HAP-1 (cell line): Measurements from ENCODE around the gene NEK1.
"Not testable (repeated sequence)": the region's sequence is repeated elsewhere in the genome, so short reads cannot be mapped to it uniquely, and the experiment has no call there.

Source experiments
- DNase-seq, 2 experiments: peaks; one replicate each; pipeline ENCODE4 v3.0.0-alpha.2; 2016 to 2020; ENCODE audit warnings: low spot score in 2 of 2
- H3K27me3 ChIP-seq: fragments of 250-450 bp; sonication (Bioruptor Pico); 2 replicates; pipeline ENCODE4 v1.5.1; 2020; ENCODE audit warnings: low read depth, mild to moderate bottlenecking, moderate library complexity
- H3K36me3 ChIP-seq: fragments of 250-450 bp; sonication (Bioruptor Pico); replicated peaks from 2 replicates; pipeline ENCODE4 v1.5.1; 2020; ENCODE audit warnings: mild to moderate bottlenecking
- H3K4me1 ChIP-seq: fragments of 250-450 bp; sonication (Bioruptor Pico); 2 replicates; pipeline ENCODE4 v1.5.1; 2020; ENCODE audit warnings: mild to moderate bottlenecking
- H3K4me3 ChIP-seq: fragments of 250-450 bp; sonication (Bioruptor Pico); 2 replicates; pipeline ENCODE4 v1.5.1; 2020; ENCODE audit warnings: mild to moderate bottlenecking, moderate library complexity
- H3K9me3 ChIP-seq: fragments of 250-450 bp; sonication (Bioruptor Pico); 2 replicates; pipeline ENCODE4 v1.5.1; 2020; ENCODE audit warnings: mild to moderate bottlenecking, moderate library complexity
- in situ Hi-C: fragments of 300-500 bp; cut with MboI; formaldehyde crosslinking; loops from 3 replicates; pipeline ENCODE4 v1.14.3; 2020; ENCODE audit warnings: low sequenced_read_pairs, inconsistent platforms, mixed read lengths

Gene NEK1

GRCh38 chr4:169649545-169650226 is 37.3 kb upstream of the NEK1 start:
- DNase-seq: no peak
- in situ Hi-C loops: no loop called here
- no peaks in the 10 kb centered on the region for H3K9me3 ChIP-seq
- H3K4me1 ChIP-seq: no peaks in the 10 kb centered on the region
- no peaks in the 10 kb centered on the region for H3K36me3 ChIP-seq
- no peaks in the 10 kb centered on the region for H3K27me3 ChIP-seq
- H3K4me3 ChIP-seq: no peak overlapping the region

- in situ Hi-C loops: no loop called here
- DNase-seq: no peak
Measured at GRCh38 chr4:169645627-169646026, 33.2 kb upstream of the NEK1 start.

GRCh38 chr4:169644802-169645201 is 32.4 kb upstream of the NEK1 start:
- no peak for DNase-seq
- Histone ChIP-seq H3K36me3 (no peaks in the 10 kb centered on the region), H3K4me3 (no peak overlapping the region), H3K9me3 (no peaks in the 10 kb centered on the region), H3K27me3 (no peaks in the 10 kb centered on the region), H3K4me1 (no peaks in the 10 kb centered on the region)
- in situ Hi-C loops: no loop called here

More at GRCh38 chr4:169645627-169646026, 33.2 kb upstream of the NEK1 start:
- Histone ChIP-seq H3K4me1 (no peaks in the 10 kb centered on the region), H3K36me3 (no peaks in the 10 kb centered on the region), H3K27me3 (no peaks in the 10 kb centered on the region), H3K4me3 (no peak overlapping the region), H3K9me3 (no peaks in the 10 kb centered on the region)

GRCh38 chr4:169640261-169640870 is 28.0 kb upstream of the NEK1 start:
- in situ Hi-C loops: no loop called here
- no peak for DNase-seq
- no peaks in the 10 kb centered on the region for H3K9me3 ChIP-seq
- H3K27me3 ChIP-seq: no peaks in the 10 kb centered on the region
- H3K36me3 ChIP-seq: peaks cover 4% of the 10 kb centered on the region
- H3K4me1 ChIP-seq: peaks cover 1% of the 10 kb centered on the region; the same call in 1 of the 2 replicates
- no peak overlapping the region for H3K4me3 ChIP-seq

- peaks cover 14% of the 10 kb centered on the region for H3K4me1 ChIP-seq
- no peak overlapping the region for H3K4me3 ChIP-seq
- DNase-seq: no peak
- H3K27me3 ChIP-seq: no peaks in the 10 kb centered on the region
- H3K9me3 ChIP-seq: no peaks in the 10 kb centered on the region
- in situ Hi-C loops: no loop called here
- H3K36me3 ChIP-seq: peaks cover 4% of the 10 kb centered on the region
Measured at GRCh38 chr4:169634975-169635374, 22.6 kb upstream of the NEK1 start.

- no peaks in the 10 kb centered on the region; the same call in 1 of the 2 replicates for H3K36me3 ChIP-seq
- H3K27me3 ChIP-seq: no peaks in the 10 kb centered on the region
- H3K4me1 ChIP-seq: peaks cover 14% of the 10 kb centered on the region
- in situ Hi-C loops: no loop called here
- no peak for DNase-seq
- H3K4me3 ChIP-seq: no peak overlapping the region
- H3K9me3 ChIP-seq: no peaks in the 10 kb centered on the region
Measured at GRCh38 chr4:169632896-169633295, 20.5 kb upstream of the NEK1 start.

- in situ Hi-C loops: no loop called here
- H3K4me1 ChIP-seq: peaks cover 10% of the 10 kb centered on the region
- DNase-seq: no peak
- no peaks in the 10 kb centered on the region for H3K9me3 ChIP-seq
- H3K27me3 ChIP-seq: no peaks in the 10 kb centered on the region
- no peak overlapping the region for H3K4me3 ChIP-seq
- no peaks in the 10 kb centered on the region for H3K36me3 ChIP-seq
Measured at GRCh38 chr4:169630069-169630468, 17.7 kb upstream of the NEK1 start.

GRCh38 chr4:169628579-169628978 is 16.2 kb upstream of the NEK1 start:
- H3K36me3 ChIP-seq: no peaks in the 10 kb centered on the region
- in situ Hi-C loops: no loop called here
- no peaks in the 10 kb centered on the region for H3K27me3 ChIP-seq
- H3K4me3 ChIP-seq: no peak overlapping the region
- DNase-seq: no peak
- H3K9me3 ChIP-seq: no peaks in the 10 kb centered on the region
- 0 out of 2 replicates have a peak, but pooled peaks cover under 1% of the 10 kb centered on the region for H3K4me1 ChIP-seq

GRCh38 chr4:169627307-169627706 is 14.9 kb upstream of the NEK1 start:
- DNase-seq: no peak
- Histone ChIP-seq H3K27me3 (no peaks in the 10 kb centered on the region), H3K9me3 (no peaks in the 10 kb centered on the region), H3K36me3 (no peaks in the 10 kb centered on the region), H3K4me1 (peaks cover 10% of the 10 kb centered on the region; the same call in 1 of the 2 replicates), H3K4me3 (no peak overlapping the region)
- in situ Hi-C loops: no loop called here

GRCh38 chr4:169626331-169627282 is 14.2 kb upstream of the NEK1 start:
- in situ Hi-C loops: no loop called here
- H3K36me3 ChIP-seq: no peaks in the 10 kb centered on the region
- H3K27me3 ChIP-seq: no peaks in the 10 kb centered on the region
- no peak for DNase-seq
- H3K4me1 ChIP-seq: peaks cover 10% of the 10 kb centered on the region; the same call in 1 of the 2 replicates
- H3K4me3 ChIP-seq: no peak overlapping the region
- H3K9me3 ChIP-seq: no peaks in the 10 kb centered on the region

GRCh38 chr4:169625886-169626285 is 13.5 kb upstream of the NEK1 start:
- no peak for DNase-seq
- in situ Hi-C loops: no loop called here
- H3K4me1 ChIP-seq: peaks cover 10% of the 10 kb centered on the region; the same call in 1 of the 2 replicates
- H3K36me3 ChIP-seq: no peaks in the 10 kb centered on the region
- no peaks in the 10 kb centered on the region for H3K27me3 ChIP-seq
- no peak overlapping the region for H3K4me3 ChIP-seq
- H3K9me3 ChIP-seq: no peaks in the 10 kb centered on the region; the same call in 1 of the 2 replicates

- in situ Hi-C loops: loop anchor here (25.0 kb wide), 1 partner anchor 413 kb away; the partner anchor contains the start of gene MFAP3L
Measured at GRCh38 chr4:169624012-169624411, 11.6 kb upstream of the NEK1 start.

GRCh38 chr4:169622566-169622965 is 10.2 kb upstream of the NEK1 start:
- Histone ChIP-seq H3K36me3 (0 out of 2 replicates have a peak, but pooled peaks cover 2% of the 10 kb centered on the region), H3K4me3 (peak overlapping the region; percentile 83), H3K27me3 (no peaks in the 10 kb centered on the region), H3K9me3 (no peaks in the 10 kb centered on the region; the same call in 1 of the 2 replicates), H3K4me1 (peaks cover 10% of the 10 kb centered on the region; the same call in 1 of the 2 replicates)
- in situ Hi-C loops: loop anchor here (25.0 kb wide), 1 partner anchor 415 kb away; the partner anchor contains the start of gene MFAP3L
- DNase-seq: no peak

More at GRCh38 chr4:169624012-169624411, 11.6 kb upstream of the NEK1 start:
- H3K36me3 ChIP-seq, DNase-seq, H3K4me3 ChIP-seq, H3K27me3 ChIP-seq, H3K9me3 ChIP-seq: not testable (repeated sequence)
- H3K4me1 ChIP-seq: peaks cover 10% of the 10 kb centered on the region; the same call in 1 of the 2 replicates
